Activated CD4-positive, alpha-beta memory T cell treated with anti-CD3 and anti-CD28 coated beads, Interleukin-2, amount 10 ng/mL, durations not matched to agents 7 days and 5 days (primary cell): ENCODE results near the gene STK17B. TPM values are rescaled to one million over a fixed set of nuclear protein-coding genes. Genes with fewer than 3 reads are reported as not detected.
A peak's percentile ranks its signal among the peaks of the same experiment; 100 is the strongest.

Experiments
- CTCF ChIA-PET: fragments of 350-600 bp; sonication (Branson Sonifier 250); formaldehyde crosslinking; loops from one replicate; lab custom pipeline; 2021; ENCODE audit warnings: antibody characterized with exemption, inconsistent platforms; lab: Charles Lee
- POLR2A ChIA-PET: fragments of 350-600 bp; sonication (Branson Sonifier 250); formaldehyde crosslinking; loops from one replicate; lab custom pipeline; 2021; ENCODE audit warnings: antibody characterized with exemption; lab: Charles Lee
- DNase-seq: peaks from one replicate; pipeline ENCODE4 v3.0.0-alpha.2; 2020
- H3K27ac Mint-ChIP-seq: one replicate; pipeline ENCODE4 v1.8.0; 2021; ENCODE audit warnings: mild to moderate bottlenecking, mixed read lengths
- H3K27me3 Mint-ChIP-seq: one replicate; pipeline ENCODE4 v1.8.0; 2021; ENCODE audit warnings: mixed read lengths
- H3K36me3 Mint-ChIP-seq: one replicate; pipeline ENCODE4 v1.8.0; 2021; ENCODE audit warnings: low read depth, mixed read lengths
- H3K4me1 Mint-ChIP-seq: one replicate; pipeline ENCODE4 v1.8.0; 2021; ENCODE audit warnings: mixed read lengths
- H3K4me3 Mint-ChIP-seq: one replicate; pipeline ENCODE4 v1.8.0; 2021; ENCODE audit warnings: mild to moderate bottlenecking, mixed read lengths
- H3K9me3 Mint-ChIP-seq: one replicate; pipeline ENCODE4 v1.8.0; 2021; ENCODE audit warnings: mixed read lengths
- total RNA-seq, 2 experiments: library from RNA; stranded (reverse); gene quantifications; one replicate each; pipeline ENCODE4 v1.2.3, GENCODE V29; 2021

STK17B gene
- total RNA-seq, 2 experiments from 2014 or later: 365 to 367 TPM

- Mint-ChIP-seq H3K27me3 (no peaks in the 10 kb centered on the region), H3K36me3 (peaks cover 38% of the 10 kb centered on the region), H3K4me1 (peaks cover 79% of the 10 kb centered on the region), H3K9me3 (peaks cover 13% of the 10 kb centered on the region), H3K27ac (peak overlapping the region; percentile 98), H3K4me3 (peak overlapping the region; percentile 75)
- ChIA-PET POLR2A (interaction anchor here (0.7 to 6.3 kb wide), 17 partner anchors 7 to 648 kb away, joined by 3 to 124 read pairs (median 17); partner anchors contain the start of gene STK17B), CTCF (interaction anchor here (1.1 to 1.9 kb wide), 6 partner anchors 17 to 93 kb away, joined by 3 to 9 read pairs (median 4); no protein-coding TSS in a partner anchor)
- DNase-seq: no peak
Observed at GRCh38 chr2:196183528-196184231, 12.3 kb upstream of the STK17B start.

- Mint-ChIP-seq H3K27ac (peak overlapping the region; percentile 98), H3K27me3 (no peaks in the 10 kb centered on the region), H3K9me3 (peaks cover 10% of the 10 kb centered on the region), H3K4me3 (peak overlapping the region; percentile 75), H3K36me3 (peaks cover 37% of the 10 kb centered on the region), H3K4me1 (peaks cover 82% of the 10 kb centered on the region)
- ChIA-PET POLR2A (interaction anchor here (0.7 to 6.3 kb wide), 15 partner anchors 9 to 622 kb away, joined by 3 to 124 read pairs (median 29); partner anchors contain the start of gene STK17B), CTCF (interaction anchor here (0.9 to 1.9 kb wide), 9 partner anchors 12 to 94 kb away, joined by 3 to 9 read pairs (median 5); partner anchors contain the start of gene STK17B)
- no peak for DNase-seq
Observed at GRCh38 chr2:196183172-196183473, 11.7 kb upstream of the STK17B start.

DNA sequence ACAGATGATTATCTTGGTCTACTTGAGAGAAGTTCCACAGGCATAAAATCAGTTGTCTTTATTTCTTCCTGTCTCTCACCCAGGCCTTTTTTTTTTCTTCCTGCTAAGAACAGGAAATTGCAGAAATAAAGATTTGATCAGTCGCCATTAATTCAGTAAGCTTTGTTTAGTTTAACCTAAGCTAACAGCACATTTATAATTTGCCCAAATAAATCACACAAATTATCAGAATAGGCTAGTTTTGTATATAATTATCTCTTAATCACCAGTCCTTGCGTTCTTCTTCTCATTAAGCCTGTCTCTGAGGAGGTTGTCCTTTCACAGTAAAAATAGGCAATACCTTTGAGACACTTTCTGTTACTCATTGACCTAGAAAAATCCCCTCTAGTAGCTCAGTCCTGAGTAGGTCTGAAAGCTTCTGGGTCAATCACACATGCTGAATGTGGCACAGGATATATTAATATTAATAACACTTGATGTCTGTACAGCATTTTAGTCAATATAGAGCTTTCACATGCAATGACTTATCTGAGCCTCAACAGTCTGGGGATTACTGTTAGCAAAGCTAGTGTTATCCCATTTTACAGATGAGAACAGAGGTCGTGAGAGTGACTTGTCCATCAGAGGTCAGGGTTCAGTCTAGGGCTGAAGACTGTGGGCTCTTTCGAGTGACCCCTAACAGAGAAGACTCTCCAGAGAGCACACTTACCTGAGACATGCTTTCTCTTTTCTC lies 11.2 kb upstream of the STK17B start:
- Mint-ChIP-seq H3K27me3 (no peaks in the 10 kb centered on the region), H3K9me3 (peaks cover 9% of the 10 kb centered on the region), H3K36me3 (peaks cover 33% of the 10 kb centered on the region), H3K27ac (peak overlapping the region; percentile 98), H3K4me1 (peaks cover 83% of the 10 kb centered on the region), H3K4me3 (peak overlapping the region; percentile 75)
- DNase-seq: no peak
- ChIA-PET POLR2A (interaction anchor here (0.7 to 6.3 kb wide), 17 partner anchors 8 to 622 kb away, joined by 3 to 124 read pairs (median 17); partner anchors contain the start of gene STK17B), CTCF (interaction anchor here (0.7 to 1.9 kb wide), 13 partner anchors 11 to 94 kb away, joined by 3 to 9 read pairs (median 4); partner anchors contain the start of gene STK17B)

- Mint-ChIP-seq H3K4me3 (peak overlapping the region; percentile 14), H3K9me3 (no peaks in the 10 kb centered on the region), H3K27ac (peak overlapping the region; percentile 98), H3K27me3 (no peaks in the 10 kb centered on the region), H3K36me3 (peaks cover 24% of the 10 kb centered on the region), H3K4me1 (peaks cover 87% of the 10 kb centered on the region)
- ChIA-PET CTCF (interaction anchor here (0.6 to 1.9 kb wide), 10 partner anchors 14 to 822 kb away, joined by 3 to 9 read pairs (median 4); no protein-coding TSS in a partner anchor), POLR2A (interaction anchor here (1.0 to 6.3 kb wide), 12 partner anchors 10 to 95 kb away, joined by 3 to 124 read pairs (median 30); partner anchors contain the start of gene STK17B)
- no peak for DNase-seq
Observed at GRCh38 chr2:196181484-196181883, 10.1 kb upstream of the STK17B start.

GRCh38 chr2:196177124-196177523 lies 5.7 kb upstream of the STK17B start:
- ChIA-PET CTCF (interaction anchor here (0.9 to 3.9 kb wide), 13 partner anchors 10 to 104 kb away, joined by 3 to 31 read pairs (median 5); no protein-coding TSS in a partner anchor), POLR2A (interaction anchor here (0.7 to 11.0 kb wide), 21 partner anchors 7 to 617 kb away, joined by 3 to 383 read pairs (median 12); no protein-coding TSS in a partner anchor)
- no peaks in the 10 kb centered on the region for H3K27me3 Mint-ChIP-seq
- no peak for DNase-seq
- H3K4me1 Mint-ChIP-seq: peaks cover 86% of the 10 kb centered on the region
- H3K9me3 Mint-ChIP-seq: no peaks in the 10 kb centered on the region
- peaks cover 39% of the 10 kb centered on the region for H3K36me3 Mint-ChIP-seq
- peak overlapping the region; percentile 88 for H3K27ac Mint-ChIP-seq
- H3K4me3 Mint-ChIP-seq: peak overlapping the region; percentile 67

DNA sequence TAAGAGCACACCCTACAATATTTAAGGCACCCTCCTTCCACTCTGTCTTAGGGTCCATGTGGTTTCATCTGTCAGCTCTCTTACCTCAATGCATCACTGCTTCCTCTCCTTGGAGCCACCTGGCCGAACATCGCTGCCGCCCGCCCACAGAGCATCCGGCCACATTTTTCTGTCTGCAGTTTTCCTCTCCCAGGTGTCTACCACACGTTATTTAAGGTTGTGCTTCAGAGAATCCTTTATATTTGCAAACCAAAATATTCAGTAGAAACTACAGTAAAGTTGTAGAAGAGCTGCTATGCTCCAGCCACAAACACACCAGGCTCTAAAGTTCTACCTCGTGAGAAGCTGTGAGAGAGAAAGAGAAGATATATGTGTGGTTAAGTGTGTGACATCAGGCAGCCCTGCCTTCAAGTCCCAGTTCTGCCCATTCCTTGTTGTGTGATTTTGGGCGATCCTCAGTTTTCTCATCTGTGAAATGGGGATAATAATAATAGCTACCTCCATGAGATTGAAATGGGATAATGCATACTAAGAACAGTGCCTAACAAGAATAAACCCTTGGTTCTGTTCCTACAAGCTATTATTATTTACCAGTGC lies 4.9 kb upstream of the STK17B start:
- H3K27me3 Mint-ChIP-seq: no peaks in the 10 kb centered on the region
- peaks cover 38% of the 10 kb centered on the region for H3K36me3 Mint-ChIP-seq
- ChIA-PET CTCF (interaction anchor here (0.7 to 3.9 kb wide), 18 partner anchors 9 to 161 kb away, joined by 3 to 31 read pairs (median 4); no protein-coding TSS in a partner anchor), POLR2A (interaction anchor here (0.7 to 11.0 kb wide), 24 partner anchors 9 to 616 kb away, joined by 3 to 383 read pairs (median 8); no protein-coding TSS in a partner anchor)
- peaks cover 78% of the 10 kb centered on the region for H3K4me1 Mint-ChIP-seq
- DNase-seq: peak; percentile 92
- H3K4me3 Mint-ChIP-seq: peak overlapping the region; percentile 67
- H3K27ac Mint-ChIP-seq: peak overlapping the region; percentile 88
- no peaks in the 10 kb centered on the region for H3K9me3 Mint-ChIP-seq

- peaks cover 64% of the 10 kb centered on the region for H3K4me1 Mint-ChIP-seq
- H3K4me3 Mint-ChIP-seq: peak overlapping the region; percentile 67
- H3K27me3 Mint-ChIP-seq: no peaks in the 10 kb centered on the region
- CTCF ChIA-PET: interaction anchor here (1.0 kb wide), 2 partner anchors 10 to 66 kb away, joined by 3 read pairs; no protein-coding TSS in a partner anchor
- DNase-seq: no peak
- POLR2A ChIA-PET: interaction anchor here (1.0 to 11.0 kb wide), 10 partner anchors 9 to 101 kb away, joined by 3 to 383 read pairs (median 34); no protein-coding TSS in a partner anchor
- H3K27ac Mint-ChIP-seq: peak overlapping the region; percentile 75
- H3K36me3 Mint-ChIP-seq: peaks cover 42% of the 10 kb centered on the region
- H3K9me3 Mint-ChIP-seq: no peaks in the 10 kb centered on the region
Observed at GRCh38 chr2:196174404-196174803, 3.0 kb upstream of the STK17B start.

DNA sequence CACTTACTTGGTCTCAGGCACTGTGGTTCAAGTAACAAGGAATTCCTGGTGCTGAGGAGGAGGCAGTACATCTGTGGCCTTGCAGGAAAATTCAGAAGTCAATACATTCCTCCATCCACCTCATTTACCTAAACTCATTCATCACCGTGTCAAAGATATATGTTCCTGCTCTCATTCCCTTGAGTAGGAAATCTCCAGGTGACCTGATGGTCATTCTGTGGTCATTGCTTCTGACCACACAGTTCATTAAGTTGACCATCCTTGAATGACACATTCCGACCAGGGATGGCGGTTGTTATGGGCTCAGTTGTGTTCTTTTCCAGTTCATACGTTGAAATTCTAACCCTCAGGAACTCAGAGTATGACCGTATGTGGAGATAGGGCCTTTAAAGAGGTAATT lies 2.1 kb upstream of the STK17B start:
- ChIA-PET POLR2A (interaction anchor here (1.0 to 11.0 kb wide), 7 partner anchors 9 to 87 kb away, joined by 3 to 383 read pairs (median 113); no protein-coding TSS in a partner anchor), CTCF (interaction anchor here (0.8 to 1.0 kb wide), 2 partner anchors 56 to 103 kb away, joined by 3 read pairs; no protein-coding TSS in a partner anchor)
- H3K4me1 Mint-ChIP-seq: peaks cover 56% of the 10 kb centered on the region

GRCh38 chr2:196172951-196173350 lies 1.6 kb upstream of the STK17B start:
- DNase-seq: no peak
- POLR2A ChIA-PET: interaction anchor here (1.0 to 11.0 kb wide), 9 partner anchors 10 to 103 kb away, joined by 3 to 383 read pairs (median 56); no protein-coding TSS in a partner anchor
- peaks cover 50% of the 10 kb centered on the region for H3K4me1 Mint-ChIP-seq

More for the DNA sequence above, 2.1 kb upstream of the STK17B start:
- Mint-ChIP-seq H3K27me3 (no peaks in the 10 kb centered on the region), H3K27ac (peak overlapping the region; percentile 54), H3K9me3 (no peaks in the 10 kb centered on the region), H3K36me3 (peaks cover 48% of the 10 kb centered on the region), H3K4me3 (peak overlapping the region; percentile 67)
- DNase-seq: no peak

GRCh38 chr2:196171946-196172345 lies 568 bp upstream of the STK17B start:
- POLR2A ChIA-PET: interaction anchor here (0.7 to 11.0 kb wide), 22 partner anchors 10 to 613 kb away, joined by 3 to 383 read pairs (median 16); no protein-coding TSS in a partner anchor
- H3K27ac Mint-ChIP-seq: peak overlapping the region; percentile 67
- peaks cover 63% of the 10 kb centered on the region for H3K36me3 Mint-ChIP-seq
- H3K4me1 Mint-ChIP-seq: peaks cover 42% of the 10 kb centered on the region
- peak overlapping the region; percentile 67 for H3K4me3 Mint-ChIP-seq
- no peaks in the 10 kb centered on the region for H3K27me3 Mint-ChIP-seq
- H3K9me3 Mint-ChIP-seq: no peaks in the 10 kb centered on the region
- CTCF ChIA-PET: interaction anchor here (0.9 to 3.0 kb wide), 8 partner anchors 11 to 106 kb away, joined by 3 to 24 read pairs (median 4); no protein-coding TSS in a partner anchor
- DNase-seq: no peak

More at GRCh38 chr2:196172951-196173350, 1.6 kb upstream of the STK17B start:
- Mint-ChIP-seq H3K9me3 (no peaks in the 10 kb centered on the region), H3K36me3 (peaks cover 53% of the 10 kb centered on the region), H3K27me3 (no peaks in the 10 kb centered on the region), H3K27ac (peak overlapping the region; percentile 54), H3K4me3 (peak overlapping the region; percentile 67)
- CTCF ChIA-PET: interaction anchor here (0.8 to 1.0 kb wide), 2 partner anchors 57 to 103 kb away, joined by 3 read pairs; no protein-coding TSS in a partner anchor

DNA sequence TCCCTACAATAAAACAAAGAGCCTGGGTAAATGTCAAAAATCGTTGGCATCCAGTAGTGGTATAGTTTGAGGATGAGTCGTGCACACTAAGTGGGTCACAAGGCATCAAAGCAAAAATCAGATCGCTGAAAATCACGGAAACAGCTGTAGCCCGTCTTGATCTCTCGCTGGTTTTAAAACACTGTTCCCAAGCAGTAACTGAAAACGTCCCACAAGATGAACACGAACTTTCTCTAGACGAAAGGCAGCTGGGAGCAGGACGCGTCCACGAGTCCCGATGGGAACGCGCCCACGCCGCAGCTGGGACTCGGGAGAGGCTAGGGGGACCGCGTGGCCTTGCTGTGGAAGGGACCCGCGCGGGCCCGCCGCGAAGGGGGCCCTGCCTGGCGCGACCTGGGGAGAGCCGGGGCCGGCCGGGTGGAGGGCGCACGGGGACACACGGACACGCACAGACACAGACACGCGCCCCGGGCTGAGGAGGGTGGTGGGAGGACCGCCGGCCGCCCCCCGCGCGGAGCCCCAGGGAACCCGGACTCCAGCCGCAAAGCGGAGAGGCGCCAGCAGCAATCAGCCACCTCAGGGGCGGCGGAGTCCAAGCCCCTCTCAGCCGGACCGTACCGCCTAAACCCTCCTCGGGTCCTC lies 651 bp downstream of the STK17B start:
- ChIA-PET POLR2A (interaction anchor here (0.8 to 11.0 kb wide), 33 partner anchors 7 to 638 kb away, joined by 3 to 383 read pairs (median 7); partner anchors contain the start of gene SLC39A10), CTCF (interaction anchor here (0.5 to 3.0 kb wide), 14 partner anchors 11 to 105 kb away, joined by 3 to 24 read pairs (median 4); no protein-coding TSS in a partner anchor)
- no peaks in the 10 kb centered on the region for H3K9me3 Mint-ChIP-seq
- H3K4me1 Mint-ChIP-seq: peaks cover 38% of the 10 kb centered on the region
- peak overlapping the region; percentile 97 for H3K27ac Mint-ChIP-seq
- H3K4me3 Mint-ChIP-seq: peak overlapping the region; percentile 94
- DNase-seq: no peak
- peaks cover 69% of the 10 kb centered on the region for H3K36me3 Mint-ChIP-seq
- H3K27me3 Mint-ChIP-seq: no peaks in the 10 kb centered on the region
